ENCODE results near the gene RARS1.

The RARS1 gene

DNA sequence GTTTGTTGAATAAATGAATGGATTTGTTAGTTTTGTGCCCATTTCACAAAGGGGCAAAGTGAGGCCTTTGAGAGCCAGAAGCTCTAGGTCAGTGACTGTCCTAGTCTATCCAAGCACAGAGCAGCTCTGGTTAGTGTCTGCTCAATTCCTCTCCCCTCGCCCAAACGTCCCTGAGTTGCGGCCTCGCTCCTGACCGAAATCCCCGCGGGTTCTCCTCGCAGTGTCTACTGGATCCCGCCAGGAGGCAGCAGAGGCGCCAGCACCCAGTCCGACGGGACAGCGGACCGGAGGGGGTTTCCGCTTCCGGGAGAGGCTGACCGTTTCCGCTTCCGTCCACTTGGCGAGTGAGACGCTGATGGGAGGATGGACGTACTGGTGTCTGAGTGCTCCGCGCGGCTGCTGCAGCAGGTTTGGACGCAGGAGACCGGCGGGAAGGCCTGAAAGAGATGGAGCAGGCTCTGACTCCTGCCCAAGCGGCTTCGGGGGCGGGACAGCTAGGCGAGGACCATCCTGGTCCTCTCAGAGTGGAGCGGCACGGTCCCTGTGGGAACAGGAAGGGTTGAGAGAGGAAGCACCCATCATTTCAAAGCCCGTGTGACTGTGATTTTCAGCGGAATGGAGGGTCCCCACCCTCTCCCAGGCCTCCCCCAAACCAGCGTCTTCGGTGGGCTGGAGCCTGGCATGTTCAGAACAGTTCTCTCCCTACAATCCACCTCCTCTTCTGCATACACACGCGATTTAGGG is at the start of gene RARS1:
TSS of gene RARS1 (plus strand) at position 336 of the 744 bp plus-strand sequence. CDS start at position 364, 28 bp downstream.
- H3K4me1 ChIP-seq (ENCODE audit: control insufficient read depth, insufficient read depth, low read length), result peaks cover 9% of the 10 kb centered on the region
- H3K36me3 ChIP-seq (ENCODE audit: control insufficient read depth, insufficient read depth, low read length), result no peaks in the 10 kb centered on the region
- H3K9me3 ChIP-seq (ENCODE audit: control insufficient read depth, low read length), result no peaks in the 10 kb centered on the region
- H3K9ac ChIP-seq (ENCODE audit: low read length), result peak within 1 kb of the TSS; percentile 85
- no peaks in the 10 kb centered on the region for H3K27me3 ChIP-seq (ENCODE audit: control insufficient read depth, insufficient read depth, low read length)
- H3K4me3 ChIP-seq (ENCODE audit: low read length), result peak within 1 kb of the TSS; percentile 81

GRCh38 chr5:168438349-168438748 is 47.9 kb upstream of the RARS1 start:
- no peaks in the 10 kb centered on the region for H3K36me3 ChIP-seq (ENCODE audit: control insufficient read depth, insufficient read depth, low read length)
- H3K4me1 ChIP-seq (ENCODE audit: control insufficient read depth, insufficient read depth, low read length), result no peaks in the 10 kb centered on the region
- H3K9ac ChIP-seq (ENCODE audit: low read length), result no peak overlapping the region
- H3K4me3 ChIP-seq (ENCODE audit: low read length), result no peak overlapping the region
- H3K27me3 ChIP-seq (ENCODE audit: control insufficient read depth, insufficient read depth, low read length), result no peaks in the 10 kb centered on the region
- H3K9me3 ChIP-seq (ENCODE audit: control insufficient read depth, low read length), result no peaks in the 10 kb centered on the region

GRCh38 chr5:168443533-168443932 is 42.7 kb upstream of the RARS1 start:
- Histone ChIP-seq H3K36me3 (ENCODE audit: control insufficient read depth, insufficient read depth, low read length) (no peaks in the 10 kb centered on the region), H3K4me1 (ENCODE audit: control insufficient read depth, insufficient read depth, low read length) (no peaks in the 10 kb centered on the region), H3K9me3 (ENCODE audit: control insufficient read depth, low read length) (no peaks in the 10 kb centered on the region), H3K27me3 (ENCODE audit: control insufficient read depth, insufficient read depth, low read length) (no peaks in the 10 kb centered on the region), H3K4me3 (ENCODE audit: low read length) (no peak overlapping the region), H3K9ac (ENCODE audit: low read length) (no peak overlapping the region)

DNA sequence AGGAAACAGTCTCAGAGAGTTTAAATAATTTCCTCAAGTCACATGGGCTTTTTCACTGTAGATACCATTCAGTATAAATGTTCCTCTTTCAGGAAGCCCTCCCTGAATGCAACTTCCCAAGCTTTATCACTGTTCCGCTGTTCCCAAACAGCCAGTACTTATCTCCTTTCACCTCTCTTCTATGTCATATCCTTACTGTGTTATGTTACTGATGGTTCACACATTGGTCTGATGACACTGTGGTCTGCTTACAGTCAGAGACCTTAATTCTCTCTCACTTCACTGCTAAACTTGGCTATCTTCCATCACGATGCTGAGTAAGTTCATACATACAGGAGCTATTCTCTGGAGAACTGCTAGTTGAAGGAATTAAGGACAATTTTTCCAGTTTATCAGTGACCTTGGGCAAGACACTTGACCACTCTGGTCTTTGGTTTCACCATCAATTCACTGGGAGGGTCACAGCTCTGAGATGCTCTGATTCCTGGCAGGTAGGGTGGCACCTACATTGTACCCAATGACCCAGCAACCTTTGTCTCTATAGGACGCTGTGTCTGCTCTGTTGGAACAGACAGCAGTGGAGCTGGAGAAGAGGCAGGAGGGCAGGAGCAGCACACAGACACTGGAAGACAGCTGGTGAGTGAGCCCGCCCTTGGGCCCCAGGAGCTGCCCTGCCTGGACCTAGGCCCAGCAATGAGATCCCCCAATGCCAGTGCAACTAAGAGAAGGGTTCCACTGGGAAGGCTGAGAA is 42.1 kb upstream of the RARS1 start:
- H3K9ac ChIP-seq (ENCODE audit: low read length), result no peak overlapping the region
- no peaks in the 10 kb centered on the region for H3K27me3 ChIP-seq (ENCODE audit: control insufficient read depth, insufficient read depth, low read length)

DNA sequence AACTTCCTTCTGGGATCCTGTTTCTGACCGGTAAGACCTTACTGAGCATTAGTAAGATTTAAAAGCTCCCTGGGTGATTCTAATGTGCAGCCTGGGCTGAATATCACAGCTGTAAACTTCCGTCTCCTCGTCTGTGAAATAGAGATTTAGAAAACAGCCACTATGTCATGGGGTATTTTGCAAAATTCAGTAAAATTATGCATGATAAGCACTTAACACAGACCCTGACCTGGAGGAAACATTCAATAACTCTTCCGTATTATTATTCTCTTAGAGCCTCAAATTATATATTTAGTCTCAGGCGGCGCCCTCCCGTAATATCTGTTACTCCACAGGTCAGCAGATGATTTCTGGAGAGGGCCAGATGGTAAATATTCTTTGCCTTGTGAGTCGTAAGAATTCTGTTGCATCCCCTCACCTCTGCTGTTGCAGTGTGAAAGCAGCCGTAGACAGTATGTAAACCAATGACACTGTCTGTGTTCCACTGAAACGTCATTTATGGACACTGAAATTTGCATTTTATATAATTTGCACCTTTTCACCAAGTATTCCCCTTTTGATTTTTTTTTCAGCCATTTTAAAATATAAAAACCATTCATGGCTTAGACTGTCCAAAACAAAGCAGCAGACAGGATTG is 39.2 kb upstream of the RARS1 start:
- no peaks in the 10 kb centered on the region for H3K4me1 ChIP-seq (ENCODE audit: control insufficient read depth, insufficient read depth, low read length)
- no peaks in the 10 kb centered on the region for H3K9me3 ChIP-seq (ENCODE audit: control insufficient read depth, low read length)
- no peak overlapping the region for H3K4me3 ChIP-seq (ENCODE audit: low read length)
- H3K9ac ChIP-seq (ENCODE audit: low read length), result no peak overlapping the region
- no peaks in the 10 kb centered on the region for H3K36me3 ChIP-seq (ENCODE audit: control insufficient read depth, insufficient read depth, low read length)
- H3K27me3 ChIP-seq (ENCODE audit: control insufficient read depth, insufficient read depth, low read length), result no peaks in the 10 kb centered on the region

More for the DNA sequence above, 42.1 kb upstream of the RARS1 start:
- Histone ChIP-seq H3K36me3 (ENCODE audit: control insufficient read depth, insufficient read depth, low read length) (no peaks in the 10 kb centered on the region), H3K4me1 (ENCODE audit: control insufficient read depth, insufficient read depth, low read length) (no peaks in the 10 kb centered on the region), H3K4me3 (ENCODE audit: low read length) (no peak overlapping the region), H3K9me3 (ENCODE audit: control insufficient read depth, low read length) (no peaks in the 10 kb centered on the region)

GRCh38 chr5:168447808-168448207 is 38.5 kb upstream of the RARS1 start:
- Histone ChIP-seq H3K9me3 (ENCODE audit: control insufficient read depth, low read length) (no peaks in the 10 kb centered on the region), H3K27me3 (ENCODE audit: control insufficient read depth, insufficient read depth, low read length) (no peaks in the 10 kb centered on the region), H3K9ac (ENCODE audit: low read length) (no peak overlapping the region), H3K4me1 (ENCODE audit: control insufficient read depth, insufficient read depth, low read length) (no peaks in the 10 kb centered on the region), H3K4me3 (ENCODE audit: low read length) (no peak overlapping the region), H3K36me3 (ENCODE audit: control insufficient read depth, insufficient read depth, low read length) (no peaks in the 10 kb centered on the region)

DNA sequence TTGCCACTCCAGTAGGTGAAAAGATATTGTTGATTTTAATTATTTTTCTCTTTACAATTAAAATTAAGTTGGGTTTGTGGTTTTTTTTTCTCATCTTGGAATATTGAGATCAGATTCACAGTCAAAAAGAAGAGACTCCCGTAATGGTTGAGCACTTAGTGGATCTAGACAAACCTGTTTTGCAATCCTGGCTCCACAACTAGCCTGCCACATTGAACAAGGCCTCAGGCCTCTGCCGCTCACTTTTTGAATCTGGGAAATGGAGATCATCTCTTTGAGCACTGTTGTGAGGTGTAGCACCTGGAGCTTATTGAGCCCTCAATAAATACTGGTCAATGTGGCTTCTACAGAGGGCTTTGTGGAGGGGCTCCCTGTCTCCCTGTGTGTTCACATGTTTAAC is 37.1 kb upstream of the RARS1 start:
- Histone ChIP-seq H3K9ac (ENCODE audit: low read length) (no peak overlapping the region), H3K27me3 (ENCODE audit: control insufficient read depth, insufficient read depth, low read length) (no peaks in the 10 kb centered on the region), H3K4me1 (ENCODE audit: control insufficient read depth, insufficient read depth, low read length) (no peaks in the 10 kb centered on the region), H3K36me3 (ENCODE audit: control insufficient read depth, insufficient read depth, low read length) (no peaks in the 10 kb centered on the region), H3K4me3 (ENCODE audit: low read length) (no peak overlapping the region), H3K9me3 (ENCODE audit: control insufficient read depth, low read length) (no peaks in the 10 kb centered on the region)

- Histone ChIP-seq H3K4me3 (ENCODE audit: low read length) (no peak overlapping the region), H3K36me3 (ENCODE audit: control insufficient read depth, insufficient read depth, low read length) (no peaks in the 10 kb centered on the region), H3K9me3 (ENCODE audit: control insufficient read depth, low read length) (no peaks in the 10 kb centered on the region), H3K27me3 (ENCODE audit: control insufficient read depth, insufficient read depth, low read length) (no peaks in the 10 kb centered on the region), H3K9ac (ENCODE audit: low read length) (no peak overlapping the region), H3K4me1 (ENCODE audit: control insufficient read depth, insufficient read depth, low read length) (no peaks in the 10 kb centered on the region)
These were observed 34.7 kb upstream of the RARS1 start for GRCh38 chr5:168451565-168451964.

GRCh38 chr5:168455201-168455600 is 31.1 kb upstream of the RARS1 start:
- no peak overlapping the region for H3K4me3 ChIP-seq (ENCODE audit: low read length)
- H3K36me3 ChIP-seq (ENCODE audit: control insufficient read depth, insufficient read depth, low read length), result no peaks in the 10 kb centered on the region
- H3K9me3 ChIP-seq (ENCODE audit: control insufficient read depth, low read length), result no peaks in the 10 kb centered on the region
- H3K27me3 ChIP-seq (ENCODE audit: control insufficient read depth, insufficient read depth, low read length), result no peaks in the 10 kb centered on the region
- H3K4me1 ChIP-seq (ENCODE audit: control insufficient read depth, insufficient read depth, low read length), result no peaks in the 10 kb centered on the region
- no peak overlapping the region for H3K9ac ChIP-seq (ENCODE audit: low read length)

DNA sequence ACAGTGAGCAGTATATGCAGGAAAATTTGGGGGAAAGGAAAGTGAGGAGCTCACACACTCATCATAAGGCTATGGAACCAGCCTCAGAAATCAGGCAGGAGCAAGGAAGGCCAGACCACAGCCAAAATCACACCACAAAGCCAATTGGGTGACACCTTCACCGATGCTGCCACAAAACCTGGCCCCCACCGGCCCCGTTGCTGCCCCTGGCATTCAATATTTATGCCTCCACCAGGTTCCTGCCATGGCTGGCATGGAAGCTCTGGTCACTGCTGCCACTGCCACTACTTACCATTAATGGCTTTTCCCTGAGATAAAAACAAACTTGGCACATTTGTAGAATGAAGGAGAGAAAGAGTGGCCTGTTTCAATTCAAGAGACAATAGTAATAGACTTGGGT is 28.7 kb upstream of the RARS1 start:
- Histone ChIP-seq H3K36me3 (ENCODE audit: control insufficient read depth, insufficient read depth, low read length) (no peaks in the 10 kb centered on the region), H3K4me1 (ENCODE audit: control insufficient read depth, insufficient read depth, low read length) (no peaks in the 10 kb centered on the region), H3K4me3 (ENCODE audit: low read length) (no peak overlapping the region), H3K9ac (ENCODE audit: low read length) (no peak overlapping the region), H3K9me3 (ENCODE audit: control insufficient read depth, low read length) (no peaks in the 10 kb centered on the region), H3K27me3 (ENCODE audit: control insufficient read depth, insufficient read depth, low read length) (no peaks in the 10 kb centered on the region)

GRCh38 chr5:168460606-168461005 is 25.7 kb upstream of the RARS1 start:
- H3K4me3 ChIP-seq (ENCODE audit: low read length), result no peak overlapping the region
- no peaks in the 10 kb centered on the region for H3K4me1 ChIP-seq (ENCODE audit: control insufficient read depth, insufficient read depth, low read length)
- H3K36me3 ChIP-seq (ENCODE audit: control insufficient read depth, insufficient read depth, low read length), result no peaks in the 10 kb centered on the region
- no peaks in the 10 kb centered on the region for H3K9me3 ChIP-seq (ENCODE audit: control insufficient read depth, low read length)
- H3K9ac ChIP-seq (ENCODE audit: low read length), result no peak overlapping the region
- no peaks in the 10 kb centered on the region for H3K27me3 ChIP-seq (ENCODE audit: control insufficient read depth, insufficient read depth, low read length)

- Histone ChIP-seq H3K36me3 (ENCODE audit: control insufficient read depth, insufficient read depth, low read length) (no peaks in the 10 kb centered on the region), H3K9ac (ENCODE audit: low read length) (no peak overlapping the region), H3K4me3 (ENCODE audit: low read length) (no peak overlapping the region), H3K27me3 (ENCODE audit: control insufficient read depth, insufficient read depth, low read length) (no peaks in the 10 kb centered on the region), H3K4me1 (ENCODE audit: control insufficient read depth, insufficient read depth, low read length) (no peaks in the 10 kb centered on the region), H3K9me3 (ENCODE audit: control insufficient read depth, low read length) (no peaks in the 10 kb centered on the region)
These were observed 23.2 kb upstream of the RARS1 start for GRCh38 chr5:168463081-168463480.

All from mucosa of stomach (tissue), 1 donor.